GM12865 (cell line): ENCODE measurements around the gene DIDO1.

Experiments used
- DNase-seq: peaks from one replicate; pipeline ENCODE4 v3.0.0; 2010; ENCODE audit warnings: low read depth
- H3K4me3 ChIP-seq: 2 replicates; pipeline ENCODE4 v1.5.1; 2011; ENCODE audit warnings: mild to moderate bottlenecking, low read depth, low read length, control low read depth
- CTCF ChIP-seq: IDR thresholded peaks from 2 replicates; pipeline ENCODE4 v1.5.1; 2011; ENCODE audit warnings: low read length, control low read depth, low read depth, inconsistent platforms; ENCODE audit not compliant: insufficient read depth; ENCODE audit errors: missing control alignments

DIDO1 gene

GRCh38 chr20:62864207-62864606, 62.1 kb downstream of the DIDO1 start:
- no peak for TF ChIP-seq CTCF
- H3K4me3 ChIP-seq: no peak overlapping the region
- DNase-seq: no peak

GRCh38 chr20:62861726-62862336, 64.5 kb downstream of the DIDO1 start, which contains the start of gene TCFL5:
TSS of gene TCFL5 (minus strand) at chr20:62861822. CDS start at chr20:62861670, 152 bp downstream.
- peak within 1 kb of the TSS; percentile 52 for H3K4me3 ChIP-seq
- DNase-seq: peak; percentile 93
- TF ChIP-seq CTCF: no peak

GRCh38 chr20:62860924-62861691, 65.2 kb downstream of the DIDO1 start:
- H3K4me3 ChIP-seq: peak overlapping the region; percentile 52
- DNase-seq: peak; percentile 46
- no peak for TF ChIP-seq CTCF

GRCh38 chr20:62860391-62860923, 65.8 kb downstream of the DIDO1 start:
- DNase-seq: no peak
- TF ChIP-seq CTCF: no peak
- H3K4me3 ChIP-seq: peak overlapping the region; percentile 52

- DNase-seq: no peak
- no peak for TF ChIP-seq CTCF
- H3K4me3 ChIP-seq: no peak overlapping the region
Observed at GRCh38 chr20:62859721-62860120, 66.6 kb downstream of the DIDO1 start.

GRCh38 chr20:62858058-62858830, 68.1 kb downstream of the DIDO1 start:
- TF ChIP-seq CTCF: no peak
- DNase-seq: no peak
- no peak overlapping the region for H3K4me3 ChIP-seq
